ENCODE data around the gene NRXN3. TPM values are rescaled to one million over a fixed set of nuclear protein-coding genes. Genes with fewer than 3 reads are reported as not detected.
"Not testable (repeated sequence)": the region's sequence is repeated elsewhere in the genome, so short reads cannot be mapped to it uniquely, and the experiment has no call there.

NRXN3 gene
- total RNA-seq, 1 donor from 2014 or later, result 0.60 TPM

DNA sequence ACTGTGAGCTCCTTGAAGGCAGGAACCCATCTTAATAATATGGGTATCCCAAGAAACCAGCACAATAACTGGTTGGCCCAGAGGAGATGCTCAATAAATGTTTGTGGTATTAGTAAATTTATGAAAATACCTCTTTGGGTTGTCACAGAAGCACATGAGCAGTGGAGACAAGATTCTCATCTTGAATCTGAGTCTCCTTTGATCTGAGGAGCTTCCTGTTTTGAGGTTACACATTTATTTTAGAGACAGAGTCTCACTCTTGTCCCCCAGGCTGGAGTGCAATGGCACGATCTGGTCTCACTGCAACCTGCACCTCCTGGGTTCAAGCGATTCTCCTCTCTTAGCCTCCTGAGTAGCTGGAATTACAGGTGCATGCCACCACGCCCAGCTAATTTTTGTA is 247.4 kb downstream of the NRXN3 start:
- ATAC-seq, result no peak

DNA sequence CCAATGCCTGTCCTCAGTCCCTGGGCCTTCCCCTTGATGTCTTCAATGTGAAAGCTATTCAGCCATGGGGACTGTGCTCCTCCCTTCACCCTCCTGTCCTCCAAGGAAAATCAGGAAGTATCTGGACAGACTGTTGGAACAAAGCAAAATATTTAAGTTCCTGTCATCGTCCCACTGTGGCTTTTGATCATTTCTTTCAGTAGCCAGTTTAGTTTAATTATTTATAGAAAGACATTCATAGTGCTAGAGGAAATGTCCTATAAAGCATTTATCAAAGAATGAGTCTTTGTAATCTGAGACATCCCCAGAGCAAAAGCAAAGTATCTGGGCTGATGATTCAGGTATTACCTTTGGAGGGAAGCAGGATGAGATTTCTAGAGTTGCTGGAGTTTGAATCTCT is 254.1 kb downstream of the NRXN3 start:
- no peak for ATAC-seq

DNA sequence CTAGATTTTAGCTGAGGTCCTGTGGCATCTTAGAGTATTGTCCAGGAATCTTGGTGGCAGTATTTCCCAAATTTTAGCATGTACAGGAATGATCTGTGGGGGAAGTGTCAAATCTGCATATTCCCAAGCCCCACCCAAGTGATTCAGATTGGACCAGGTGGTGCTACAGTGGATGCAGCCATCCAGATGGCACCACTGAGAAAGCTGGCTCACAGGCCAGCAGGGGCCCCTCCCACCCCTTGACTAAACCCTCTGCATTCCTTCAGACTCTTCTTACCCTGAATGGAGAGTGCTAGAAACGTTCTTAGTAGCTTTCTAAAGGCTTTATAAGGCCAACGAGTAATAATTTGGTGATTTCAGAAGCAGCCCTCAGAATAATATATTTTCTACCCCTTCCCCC is 255.2 kb downstream of the NRXN3 start:
- no peak for ATAC-seq

DNA sequence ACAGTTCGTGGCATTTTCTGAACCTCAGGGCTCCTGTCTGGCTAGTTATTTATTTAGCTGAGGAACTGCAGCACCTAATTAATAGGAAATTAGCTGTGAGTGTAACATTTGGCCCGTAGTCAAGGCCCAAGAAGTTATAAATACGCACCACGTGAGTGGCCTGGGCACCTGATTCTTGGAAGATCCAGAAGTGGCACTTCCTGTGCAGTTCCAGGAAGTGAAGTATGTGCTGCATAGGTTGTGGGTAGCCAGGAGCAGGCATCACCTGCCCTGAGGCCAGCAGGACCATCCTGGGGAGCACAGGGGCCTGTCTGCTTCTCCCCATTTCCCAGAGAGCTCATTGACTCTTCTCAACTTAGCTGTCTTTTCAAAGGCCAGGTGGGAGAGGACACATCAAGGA is 255.6 kb downstream of the NRXN3 start:
- ATAC-seq, result no peak

DNA sequence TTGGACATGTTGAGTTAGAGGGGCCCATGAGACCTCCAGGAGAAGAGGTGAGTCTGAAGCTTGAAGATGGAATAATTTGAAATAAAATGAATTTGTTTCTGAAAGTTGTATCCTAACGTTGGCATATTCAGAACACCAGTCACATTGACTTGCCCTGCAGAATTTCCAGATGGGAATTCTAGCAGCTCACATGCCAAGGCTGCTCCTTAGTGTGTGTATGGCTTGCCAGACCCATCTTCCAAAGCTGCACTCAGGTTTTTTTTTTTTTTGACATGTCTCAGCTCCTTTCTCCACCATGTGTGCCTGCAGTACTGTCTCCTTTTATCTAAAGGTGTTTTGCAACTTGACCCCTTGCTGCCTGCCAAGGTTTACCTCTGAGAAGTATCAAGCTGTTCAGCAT is 261.9 kb downstream of the NRXN3 start:
- no peak for ATAC-seq

DNA sequence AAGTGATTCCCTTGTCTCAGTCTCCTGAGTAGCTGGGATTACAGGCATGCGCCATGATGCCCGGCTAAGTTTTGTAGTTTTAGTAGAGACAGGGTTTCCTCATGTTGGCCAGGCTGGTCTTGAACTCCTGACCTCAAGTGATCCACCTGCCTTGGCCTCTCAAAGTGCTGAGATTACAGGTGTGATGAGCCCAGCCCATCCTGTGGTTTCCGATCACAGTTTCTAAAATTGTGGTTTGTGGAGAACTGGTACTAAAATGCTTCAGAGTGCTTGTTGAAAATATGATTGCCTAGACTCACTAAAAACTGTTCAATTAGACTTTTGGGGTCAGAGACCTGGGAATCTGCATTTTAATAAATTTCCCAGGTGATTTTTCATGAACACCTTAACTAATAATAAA is 267.3 kb downstream of the NRXN3 start:
- ATAC-seq, result not testable (repeated sequence)

DNA sequence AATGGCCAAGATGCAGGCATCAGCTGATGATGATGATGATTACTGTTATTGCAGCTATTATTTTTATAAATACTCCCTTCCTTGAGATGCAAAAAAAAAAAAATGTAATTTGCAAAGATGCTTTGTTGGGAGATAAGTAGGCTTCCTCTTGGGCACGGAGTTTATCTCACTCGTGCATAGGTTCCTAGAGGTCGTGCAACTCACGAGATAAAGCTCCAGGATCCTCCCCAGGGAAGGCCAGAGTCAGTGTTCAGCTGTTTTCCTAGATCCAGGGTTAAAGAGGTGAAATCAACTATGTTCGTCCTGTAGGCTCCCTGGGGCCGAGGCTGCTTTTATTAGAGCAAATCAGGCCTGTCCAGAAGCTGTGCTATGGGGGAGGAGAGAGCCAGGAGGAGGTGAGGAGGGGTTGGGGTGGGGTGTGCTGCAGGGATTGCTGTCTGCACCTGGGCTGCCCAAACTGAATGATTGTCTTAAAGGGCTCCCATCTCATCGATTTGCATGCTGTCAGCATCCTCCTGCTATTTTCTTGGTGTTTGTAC is 270.3 kb downstream of the NRXN3 start:
- no peak for ATAC-seq

DNA sequence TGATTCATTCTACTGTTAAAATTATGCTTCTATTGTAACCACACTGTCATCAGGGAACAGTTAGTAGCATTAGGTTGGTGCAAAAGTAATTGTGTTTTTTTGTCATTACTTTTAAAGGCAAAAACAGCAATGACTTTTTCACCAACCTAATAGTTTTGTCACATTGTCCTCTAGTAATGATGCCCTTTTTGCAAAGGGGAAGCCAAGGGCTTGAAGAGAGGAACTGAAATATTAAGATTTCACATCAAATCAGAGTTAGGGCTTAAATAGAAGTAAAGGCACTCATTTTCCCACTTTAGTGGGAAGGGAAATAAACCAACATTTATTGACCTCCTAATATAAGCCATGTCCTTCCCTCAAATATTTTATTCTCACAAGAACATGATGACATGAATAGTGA is 273.7 kb downstream of the NRXN3 start:
- ATAC-seq, result no peak

DNA sequence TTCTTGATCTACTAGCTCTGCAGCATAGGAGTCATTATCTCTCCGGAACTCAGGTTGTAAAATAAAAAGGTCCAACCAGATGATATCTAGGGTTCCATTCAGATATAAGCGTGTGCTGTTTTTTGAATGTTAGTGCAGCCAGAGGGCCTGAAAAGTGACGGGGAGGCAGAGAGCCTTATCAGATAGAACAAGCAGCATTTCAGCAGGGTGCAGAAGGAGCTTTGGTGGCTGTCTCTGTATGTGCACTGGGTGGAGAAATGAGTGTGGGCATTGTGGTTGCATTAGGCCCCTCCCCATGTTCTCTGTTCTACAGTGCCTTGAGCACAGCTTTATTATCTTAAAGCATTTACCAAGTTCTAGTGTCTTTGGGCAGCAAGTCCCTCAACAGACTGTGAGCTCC is 275.1 kb downstream of the NRXN3 start:
- ATAC-seq, result no peak

DNA sequence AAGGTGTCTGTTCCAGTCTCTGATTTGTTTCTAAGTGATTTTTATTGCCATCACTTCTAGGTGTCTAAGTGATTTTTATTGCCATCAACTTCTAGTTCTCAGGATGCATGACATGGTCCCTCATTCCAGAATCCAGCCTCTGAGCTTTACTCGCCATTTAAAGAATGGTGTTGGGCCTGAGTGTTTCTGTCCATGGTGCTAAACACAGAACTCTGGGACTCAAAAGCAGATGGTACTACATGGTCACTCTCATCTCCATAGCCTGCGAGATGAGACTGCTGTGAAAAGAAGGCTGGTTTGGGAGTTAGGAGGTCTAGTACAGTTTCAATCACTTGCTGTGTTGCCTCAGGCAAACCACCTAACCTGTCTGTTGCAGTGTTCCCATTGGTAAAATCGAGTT is 276.6 kb downstream of the NRXN3 start:
- no peak for ATAC-seq

DNA sequence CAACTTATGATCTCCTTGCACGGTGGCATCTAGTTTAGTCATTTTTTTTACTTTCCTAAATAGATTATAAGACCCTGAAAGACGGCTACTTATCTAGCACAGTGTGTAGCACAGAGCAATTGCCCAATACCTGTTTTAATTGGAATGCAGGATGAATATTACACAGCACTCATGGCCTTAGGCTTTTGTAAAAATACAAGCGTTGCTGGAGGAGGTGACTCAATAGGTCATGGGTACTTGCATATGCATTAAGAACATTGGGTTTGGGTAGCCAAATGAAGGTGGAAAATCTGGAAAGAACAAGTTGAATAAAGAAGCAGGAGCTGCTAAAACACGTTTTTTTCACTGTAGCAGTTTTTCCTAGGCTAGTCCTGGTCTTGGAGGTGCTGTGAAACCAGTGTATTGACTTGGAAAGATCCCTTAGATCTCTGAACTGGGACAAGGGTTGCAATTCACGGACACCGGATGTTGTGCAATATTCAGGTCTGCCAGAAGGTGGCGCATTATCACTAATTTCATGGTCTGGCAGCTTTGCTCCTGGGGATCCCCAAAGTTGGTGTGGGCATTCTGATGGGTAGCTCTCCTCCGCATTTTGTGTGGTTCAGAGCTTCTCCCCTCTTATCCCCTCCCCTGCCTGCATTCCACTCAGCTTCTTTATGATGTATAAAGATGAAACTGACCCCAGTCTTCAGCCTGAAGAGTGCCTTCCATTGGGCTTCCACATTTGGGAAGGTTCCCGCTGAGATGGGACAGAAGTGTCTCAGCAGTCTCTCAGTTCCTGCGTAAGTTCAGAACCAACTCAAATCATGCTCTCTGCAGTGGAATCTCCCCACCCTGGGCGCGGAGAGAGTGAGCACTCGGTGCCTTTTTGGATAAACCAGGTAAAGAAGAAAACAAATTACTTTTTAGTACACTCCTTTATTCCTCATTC is 278.3 kb downstream of the NRXN3 start:
- no peak for ATAC-seq

DNA sequence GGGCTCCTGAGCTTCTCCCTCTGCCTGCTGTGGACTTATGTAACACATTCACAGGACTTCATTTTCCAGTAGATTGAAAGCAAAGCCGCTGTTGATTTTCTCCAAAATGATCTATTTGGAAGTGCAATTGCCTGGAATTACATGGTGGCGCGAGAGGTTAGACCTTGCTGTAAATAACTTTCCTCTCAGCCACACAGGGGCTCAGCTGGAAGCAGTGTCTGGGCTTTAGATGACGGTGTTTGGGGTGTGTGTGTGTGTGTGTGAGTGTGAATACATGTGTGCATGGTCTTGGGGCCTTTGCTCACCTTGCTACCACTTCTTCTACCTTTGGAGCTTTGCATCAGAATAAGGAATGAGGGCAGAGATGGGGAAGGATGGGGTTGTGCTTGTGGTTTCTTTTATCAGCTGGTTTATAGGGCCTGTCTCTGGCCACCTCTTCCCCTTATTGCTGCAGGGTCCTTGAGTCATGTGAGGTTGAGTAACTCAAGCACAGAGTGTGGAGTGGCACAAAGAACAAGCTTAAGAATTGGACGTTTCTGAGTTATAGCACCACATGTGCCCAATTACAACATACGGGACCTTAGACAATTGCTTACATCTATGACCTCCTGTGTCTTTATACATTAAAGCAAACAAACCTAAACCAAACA is 280.6 kb downstream of the NRXN3 start:
- ATAC-seq, result no peak

DNA sequence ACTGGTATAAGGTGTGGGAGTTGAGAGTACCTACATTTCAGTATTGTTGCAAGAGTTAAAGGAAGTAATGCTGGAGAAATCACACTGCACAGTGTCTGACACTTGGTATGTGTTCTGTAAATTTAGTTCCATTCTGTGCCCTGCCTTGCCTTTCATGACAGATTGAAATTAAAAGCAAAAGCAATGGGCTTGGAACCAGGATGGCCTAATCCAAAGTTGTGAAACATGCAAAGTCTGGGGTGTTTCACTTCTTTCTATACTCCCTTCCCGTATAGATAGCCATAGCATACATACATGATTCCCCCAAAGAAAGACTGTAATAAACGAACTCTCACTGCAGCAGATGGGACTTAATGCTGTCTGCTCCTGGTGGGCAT is 281.1 kb downstream of the NRXN3 start:
- no peak for ATAC-seq

DNA sequence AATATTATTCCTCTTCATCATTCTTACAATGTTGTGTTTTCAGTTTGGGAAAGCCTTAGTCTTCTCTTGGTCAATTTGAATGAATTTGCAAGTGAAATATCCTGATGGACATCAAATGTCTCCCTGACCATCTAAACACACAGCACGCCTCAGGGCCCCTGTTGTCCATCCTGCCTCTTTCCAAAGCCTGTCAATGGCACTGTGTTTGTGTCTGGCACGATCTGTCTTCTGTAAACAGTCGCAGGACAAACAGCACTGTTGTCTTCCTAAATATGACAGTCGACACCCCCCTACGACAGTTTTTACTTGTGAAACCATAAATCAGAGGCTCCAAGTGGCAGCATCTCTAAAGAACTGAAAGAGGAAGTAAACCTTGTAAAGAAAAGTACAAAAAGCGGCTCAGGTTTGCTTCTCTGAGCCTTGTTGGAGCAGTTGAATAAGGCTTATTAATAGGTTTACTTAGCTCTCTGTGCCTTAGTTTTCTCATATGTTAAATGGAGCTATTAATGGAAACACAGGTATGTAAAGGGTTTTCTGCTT is 285.8 kb downstream of the NRXN3 start:
- ATAC-seq, result no peak

DNA sequence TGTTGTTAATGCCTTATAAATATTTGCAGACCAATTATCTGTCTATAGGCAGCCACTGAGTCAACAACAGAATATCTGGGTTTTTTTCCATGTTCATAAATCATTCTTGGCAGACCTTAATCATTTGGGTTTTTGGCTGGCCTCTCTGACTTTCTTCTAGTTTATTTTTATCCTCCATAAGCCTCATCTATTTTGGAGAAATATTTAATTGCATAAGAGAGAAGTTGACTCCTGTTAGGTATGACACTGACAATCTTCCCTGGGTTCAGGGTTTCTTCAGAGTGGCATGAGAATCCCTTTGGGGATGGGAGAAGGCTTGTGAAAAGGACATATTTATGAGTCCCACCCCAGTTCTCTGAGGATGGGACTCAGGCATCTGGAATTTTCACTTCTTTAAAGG is 299.8 kb downstream of the NRXN3 start:
- no peak for ATAC-seq

DNA sequence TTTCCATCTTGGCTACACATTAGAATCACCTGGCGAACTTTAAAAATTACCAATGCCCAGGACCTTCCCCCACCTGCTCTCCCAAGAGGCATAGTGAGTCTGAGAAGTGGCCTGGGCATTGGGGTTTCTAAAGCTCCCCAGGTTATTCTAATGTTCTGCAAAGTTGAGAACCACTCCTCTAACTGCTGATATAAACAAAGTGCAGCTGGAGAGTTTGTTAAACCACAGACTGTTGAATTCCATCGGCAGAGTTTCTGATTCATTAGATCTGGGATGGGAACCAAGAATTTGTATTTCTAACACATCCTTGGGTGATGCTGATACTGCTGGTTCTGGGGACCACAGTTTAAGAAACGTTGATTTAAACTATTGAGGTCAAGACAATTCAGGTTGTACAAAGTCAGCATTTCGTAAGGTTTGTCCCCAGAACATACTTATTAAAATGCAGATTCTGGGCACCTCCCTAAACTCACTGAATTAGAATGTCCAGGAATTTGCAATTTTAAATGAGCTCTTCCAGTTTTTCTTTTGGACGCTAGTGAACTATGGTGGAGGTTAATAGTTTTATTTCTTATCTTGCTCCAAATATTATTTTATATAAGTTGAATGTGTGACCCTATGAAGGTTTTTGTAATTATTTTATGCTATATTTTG is 309.1 kb downstream of the NRXN3 start:
- ATAC-seq, result no peak

DNA sequence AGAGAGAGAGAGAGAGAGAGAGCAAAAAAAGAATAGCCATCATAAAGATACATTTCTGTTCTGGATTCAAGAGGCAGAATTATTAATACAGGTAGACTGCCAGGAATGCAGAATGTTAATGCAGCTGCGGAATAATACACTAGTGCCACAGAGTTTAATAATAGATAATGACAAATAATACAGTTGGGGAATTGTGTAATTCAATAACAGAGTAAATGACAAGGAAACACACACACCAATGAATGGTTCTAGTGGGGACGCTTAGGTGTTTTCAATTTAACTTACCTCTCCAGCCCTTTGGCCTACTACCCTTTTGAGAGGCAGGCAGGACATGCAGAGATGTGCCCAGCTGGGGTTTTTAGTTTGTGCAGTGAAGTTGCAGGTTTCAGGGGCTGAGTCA is 313.9 kb downstream of the NRXN3 start:
- ATAC-seq, result no peak

DNA sequence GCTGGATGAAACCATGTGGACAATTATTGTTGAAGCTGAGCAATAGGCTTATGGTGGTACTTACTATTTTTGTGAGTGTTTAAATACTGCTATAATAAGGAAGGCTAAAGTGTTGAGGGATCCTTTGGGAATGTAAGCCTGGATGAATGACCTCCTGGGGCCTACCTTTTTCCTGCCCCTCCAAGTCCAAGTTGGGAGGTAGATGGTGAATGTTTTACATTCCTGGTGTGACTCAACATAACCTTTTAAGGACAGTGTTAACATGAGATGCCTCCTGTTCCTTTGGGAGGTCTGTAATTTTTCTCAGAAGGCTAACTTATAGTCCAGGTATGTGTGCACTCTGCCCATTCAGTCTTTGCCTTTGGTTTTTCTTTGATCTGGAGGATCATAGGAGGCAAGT is 315.9 kb downstream of the NRXN3 start:
- ATAC-seq, result no peak

DNA sequence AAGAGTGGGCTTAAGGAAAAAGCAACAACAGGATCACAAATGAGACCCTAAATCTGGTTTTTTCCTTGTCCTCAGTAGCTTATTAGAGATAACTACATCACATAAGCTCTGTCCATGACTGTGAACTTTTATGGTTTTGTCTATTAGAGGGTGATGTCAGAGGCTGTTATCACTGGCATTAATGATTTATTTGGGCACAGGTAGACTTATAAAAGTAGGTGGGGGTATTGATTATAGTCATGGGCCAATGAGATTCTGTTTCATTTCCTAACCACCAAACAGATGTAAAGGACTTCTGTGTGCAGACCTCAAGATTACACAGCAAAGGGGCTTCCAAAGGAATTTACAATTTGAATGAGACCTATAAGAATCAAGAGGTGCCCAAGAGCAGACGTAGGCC is 316.4 kb downstream of the NRXN3 start:
- no peak for ATAC-seq

DNA sequence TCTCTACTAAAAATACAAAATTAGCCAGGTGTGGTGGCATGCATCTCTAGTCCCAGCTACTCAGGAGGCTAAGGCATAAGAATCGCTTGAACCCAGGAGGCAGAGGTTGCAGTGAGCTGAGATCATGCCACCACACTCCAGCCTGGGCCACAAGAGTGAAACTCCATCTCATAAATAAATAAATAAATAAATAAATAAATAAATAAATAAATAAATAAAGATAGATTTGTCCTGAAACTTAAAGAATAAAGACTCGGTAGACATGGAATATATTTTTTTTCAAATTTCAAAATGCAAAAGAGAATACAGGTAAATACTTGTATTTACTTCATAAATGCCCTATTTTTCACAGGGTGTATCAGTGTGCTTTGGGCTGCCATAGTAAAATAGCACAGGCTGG is 317.4 kb downstream of the NRXN3 start:
- ATAC-seq, result not testable (repeated sequence)

DNA sequence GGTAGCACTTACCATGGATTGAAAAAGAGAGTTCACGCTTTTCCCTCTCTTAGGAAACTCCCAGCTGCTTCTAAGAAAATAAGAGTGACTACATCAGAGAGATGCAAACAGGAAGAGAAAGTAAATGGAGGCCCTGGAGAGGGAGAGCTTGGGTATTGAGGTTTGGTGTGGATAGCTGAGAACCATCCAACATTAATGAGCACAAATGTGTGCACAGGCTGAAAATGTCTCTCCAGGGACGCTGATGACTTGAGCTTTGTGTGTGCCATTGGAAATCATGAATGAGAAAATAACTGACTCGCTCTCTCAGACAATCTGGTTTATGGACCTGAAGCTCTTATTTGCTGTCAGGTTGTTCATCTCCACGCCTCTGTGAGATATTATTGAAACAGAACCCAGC is 318.8 kb downstream of the NRXN3 start:
- no peak for ATAC-seq

DNA sequence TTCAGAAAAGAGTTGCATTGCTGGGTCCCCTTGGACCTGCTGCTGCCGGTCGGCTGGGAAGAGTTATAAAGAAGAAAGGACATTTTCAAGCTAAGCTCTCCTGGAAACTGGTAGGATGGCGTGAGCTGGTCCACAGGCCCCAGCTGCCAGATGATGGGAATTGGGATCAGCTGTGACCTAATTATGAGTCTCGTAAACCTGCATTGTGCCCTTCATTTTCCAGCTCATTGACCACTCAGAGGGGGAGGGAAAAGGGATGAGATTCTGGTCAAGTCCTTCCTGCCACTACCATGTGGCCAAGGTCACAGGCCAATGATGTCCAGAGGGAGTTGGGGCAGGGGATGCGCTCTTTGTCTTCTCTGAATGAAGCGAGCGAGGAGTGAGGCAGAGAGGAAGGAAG is 320.9 kb downstream of the NRXN3 start:
- no peak for ATAC-seq

DNA sequence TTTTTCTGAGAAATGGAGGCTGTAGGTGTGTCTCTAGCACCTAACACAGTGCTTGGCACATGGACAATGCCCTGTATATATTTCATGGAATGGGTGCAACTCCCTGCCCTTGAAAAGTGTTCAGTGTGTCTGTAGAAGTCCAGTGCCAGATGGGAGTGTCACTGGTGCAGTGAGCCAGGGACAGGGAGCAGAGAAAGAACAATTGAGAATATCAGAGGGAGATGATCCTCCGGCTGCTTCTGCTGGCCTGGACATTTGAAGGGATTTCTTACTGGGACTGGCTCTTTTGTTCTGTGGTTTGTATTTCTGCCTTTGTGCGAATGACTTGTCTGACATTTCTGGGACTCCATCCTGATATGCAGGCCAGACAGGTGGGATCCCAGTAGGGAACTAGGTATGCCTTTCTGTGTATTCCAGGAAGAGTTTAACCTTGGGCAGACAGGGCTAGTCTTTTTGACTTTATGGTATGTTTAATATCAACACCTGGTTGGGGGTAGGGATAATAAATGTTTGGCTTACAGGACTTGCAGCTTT is 328.0 kb downstream of the NRXN3 start:
- no peak for ATAC-seq
